NCI-H2227 (cell line): ENCODE results near the gene CBX8.
"Not testable (repeated sequence)": the region's sequence is repeated elsewhere in the genome, so short reads cannot be mapped to it uniquely, and the experiment has no call there.

Experiments used
- DNase-seq: peaks from one replicate; lab custom pipeline; 2025; ENCODE audit not compliant: unreplicated experiment; lab: John Stamatoyannopoulos, UW

The CBX8 gene

DNA sequence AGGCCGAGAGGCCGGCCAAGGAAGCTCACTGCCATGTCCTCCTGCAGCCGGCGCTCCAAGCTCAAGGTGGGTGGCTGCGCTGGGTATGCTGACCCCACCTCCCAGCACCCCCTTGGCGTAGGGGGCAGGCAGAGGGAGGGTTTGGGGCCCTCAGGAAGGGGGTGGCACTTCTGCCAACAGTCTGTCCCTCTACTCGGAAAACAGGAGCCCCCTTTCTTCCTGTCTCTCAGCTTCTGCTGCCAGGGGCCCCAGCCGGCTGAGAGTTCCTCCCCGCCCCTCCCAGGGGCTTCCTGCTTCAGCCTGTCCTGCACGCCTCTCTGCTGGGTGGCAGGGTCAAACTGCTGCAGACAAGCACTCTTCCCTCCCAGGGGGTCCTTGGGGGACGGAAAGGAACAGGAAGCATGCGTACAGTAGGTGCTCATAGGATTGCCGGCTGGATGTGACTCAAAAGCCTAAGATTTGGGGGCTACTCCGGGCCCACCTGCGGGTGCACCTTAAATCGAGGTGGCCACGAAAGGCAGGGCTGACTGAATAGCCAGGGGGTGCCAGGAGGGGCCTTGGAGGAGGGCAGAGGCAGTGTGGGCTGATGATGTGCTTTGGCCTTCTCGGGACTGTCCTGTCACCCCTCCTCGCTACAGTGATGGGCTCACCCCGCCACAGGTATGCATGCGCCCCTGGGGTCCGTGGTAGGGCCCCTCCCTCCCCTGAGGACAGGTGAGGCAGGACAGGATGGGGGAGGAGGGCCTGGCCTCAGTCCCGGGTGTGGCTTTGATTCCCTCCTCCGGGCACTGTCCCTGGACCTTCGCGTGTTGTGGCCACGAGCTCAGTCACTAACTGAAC, 14.9 kb downstream of the CBX8 start:
- DNase-seq, result no peak

DNA sequence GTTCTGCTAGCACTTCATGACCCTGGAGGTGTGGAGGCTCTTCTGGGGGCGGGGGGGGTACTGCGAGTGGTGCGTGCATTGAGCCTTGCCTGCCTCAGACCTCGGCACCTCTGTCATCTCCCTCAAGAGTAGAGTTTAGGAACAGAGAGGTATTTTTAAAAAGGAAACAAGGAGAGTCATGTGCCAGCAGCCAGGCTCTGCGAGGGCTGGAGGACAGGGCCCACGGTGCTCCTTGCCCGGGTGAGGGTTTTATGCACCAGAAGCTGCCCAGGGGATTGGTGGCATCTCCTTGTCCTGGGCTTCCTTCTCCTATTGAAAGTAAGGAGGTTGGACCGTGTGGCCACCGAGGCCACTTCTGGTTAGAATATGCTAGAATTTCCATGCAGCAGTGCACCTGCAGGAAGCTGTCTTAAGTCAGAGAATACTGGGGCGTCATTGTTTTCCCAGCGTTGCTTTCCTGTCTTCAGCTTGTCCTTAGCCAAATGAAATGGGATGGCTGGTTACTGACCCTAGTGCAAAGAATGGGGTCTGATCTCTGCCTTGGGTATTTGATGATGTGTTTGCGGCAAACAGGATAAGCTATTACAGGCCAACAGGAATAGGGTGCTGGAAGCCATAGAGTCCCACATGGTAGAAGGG, 15.7 kb downstream of the CBX8 start:
- no peak for DNase-seq

DNA sequence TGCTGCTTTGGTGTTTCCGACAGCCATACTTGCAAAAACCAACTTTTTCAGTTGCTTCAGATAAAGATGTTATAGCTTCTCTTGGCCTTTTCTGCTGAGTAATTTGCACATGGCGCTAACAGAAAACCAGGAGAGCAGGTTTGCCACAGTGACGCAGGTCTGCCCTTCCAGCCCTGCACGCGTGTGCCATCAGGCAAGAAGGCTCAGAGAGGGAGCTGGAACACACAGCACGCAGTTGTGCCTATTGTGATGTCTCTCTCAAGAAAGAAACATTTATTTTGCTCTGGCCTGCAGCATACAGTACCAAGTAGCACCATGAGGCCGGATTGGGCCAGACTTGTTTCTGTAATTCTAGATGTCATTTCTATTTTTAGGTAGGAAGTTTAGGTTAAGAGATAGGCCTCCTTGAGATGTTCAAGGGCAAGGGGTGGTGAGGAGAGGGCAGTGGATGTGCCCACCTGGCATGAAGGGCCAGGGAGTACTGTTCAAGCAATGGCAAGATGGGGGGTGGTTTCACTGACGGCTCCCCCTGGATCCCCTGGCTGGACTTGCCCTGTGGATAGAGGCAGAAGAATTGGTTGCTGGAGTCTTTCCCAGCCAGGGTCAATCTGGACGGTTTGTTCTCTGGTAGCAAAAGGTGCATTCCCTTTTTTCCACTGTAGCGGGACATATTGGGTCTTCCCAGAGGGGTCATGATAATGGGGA, 17.1 kb downstream of the CBX8 start:
- no peak for DNase-seq

DNA sequence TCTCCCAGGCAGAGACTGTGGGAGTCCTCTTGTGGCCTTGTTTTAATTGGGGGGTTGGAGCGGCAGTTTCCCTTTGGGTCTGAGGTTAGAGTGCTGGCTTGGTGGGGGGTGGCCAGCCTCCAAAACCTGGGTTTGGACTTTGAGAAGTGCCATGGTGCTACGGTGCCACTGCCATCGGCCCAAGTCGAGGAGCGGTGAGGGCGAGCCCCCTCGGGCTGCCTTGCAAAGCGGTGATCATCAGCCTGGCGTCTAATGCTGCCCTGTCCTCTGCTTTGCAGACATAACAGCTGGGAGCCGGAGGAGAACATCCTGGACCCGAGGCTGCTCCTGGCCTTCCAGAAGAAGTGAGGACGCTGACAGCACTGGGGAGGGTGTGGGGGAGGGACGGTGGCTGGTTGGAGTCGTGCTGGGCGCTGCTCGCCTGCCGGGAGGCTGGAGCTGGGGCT, 17.8 kb downstream of the CBX8 start:
- DNase-seq, result peak; percentile 46

DNA sequence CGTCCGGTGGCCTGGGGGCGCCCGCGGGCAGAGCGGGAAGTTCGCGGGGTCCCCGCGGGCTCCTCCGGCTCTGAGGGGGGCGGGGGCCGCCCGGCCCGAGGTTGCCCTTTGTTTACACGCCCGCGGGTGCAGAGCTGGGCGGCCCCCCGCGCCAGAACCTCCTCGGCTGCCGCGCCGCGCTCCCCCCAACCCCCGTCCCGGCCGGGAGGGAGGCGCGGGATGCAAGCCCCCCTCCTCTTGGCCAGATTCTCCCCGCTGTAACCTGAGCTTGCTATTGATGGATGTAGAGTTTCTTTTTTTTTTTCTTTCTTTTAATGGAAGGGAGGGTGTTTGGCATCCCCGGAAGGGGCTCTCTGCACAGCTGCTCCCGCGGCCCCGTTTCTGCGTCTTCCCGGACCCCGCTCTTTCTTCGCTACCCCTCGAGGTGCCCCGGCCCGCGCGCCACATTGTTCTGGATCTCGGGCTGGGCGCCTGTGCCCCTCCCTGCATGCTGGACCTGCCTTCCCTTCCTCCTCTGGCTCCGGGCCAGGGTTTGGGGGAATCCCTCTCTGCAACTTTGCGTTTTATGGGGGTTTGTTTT, 18.3 kb downstream of the CBX8 start:
- peak; percentile 70 for DNase-seq

DNA sequence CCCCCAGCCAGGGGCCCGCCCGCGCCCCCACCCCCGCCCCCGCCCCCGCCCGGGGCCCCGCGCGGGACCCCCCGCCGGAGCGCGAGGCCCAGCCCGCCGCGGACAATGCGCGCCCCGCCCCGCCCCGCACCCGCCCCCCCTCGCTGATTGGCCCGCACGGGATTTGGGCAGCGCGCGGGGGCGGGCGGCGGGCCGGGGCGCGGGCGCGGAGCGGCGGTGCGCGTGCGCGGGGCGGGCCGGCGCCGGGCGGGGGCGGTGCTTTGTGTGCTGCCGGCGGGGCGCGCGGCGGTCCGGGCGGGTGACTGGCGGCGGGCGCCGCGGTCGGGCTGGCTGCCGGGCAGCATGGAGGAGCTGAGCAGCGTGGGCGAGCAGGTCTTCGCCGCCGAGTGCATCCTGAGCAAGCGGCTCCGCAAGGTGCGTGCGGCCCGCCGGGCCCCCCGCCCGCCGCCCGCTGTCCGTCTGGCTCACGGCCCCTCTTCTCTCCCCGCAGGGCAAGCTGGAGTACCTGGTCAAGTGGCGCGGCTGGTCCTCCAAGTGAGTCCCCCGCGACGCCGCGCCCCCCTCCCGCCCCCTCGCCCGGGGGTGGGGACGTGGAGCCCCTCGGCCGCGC, 18.9 kb downstream of the CBX8 start, which contains the start of gene CBX2:
TSS of gene CBX2 (plus strand) at position 255 of the 610 bp plus-strand sequence. CDS start at position 343, 88 bp downstream.
- DNase-seq, result peak; percentile 88

DNA sequence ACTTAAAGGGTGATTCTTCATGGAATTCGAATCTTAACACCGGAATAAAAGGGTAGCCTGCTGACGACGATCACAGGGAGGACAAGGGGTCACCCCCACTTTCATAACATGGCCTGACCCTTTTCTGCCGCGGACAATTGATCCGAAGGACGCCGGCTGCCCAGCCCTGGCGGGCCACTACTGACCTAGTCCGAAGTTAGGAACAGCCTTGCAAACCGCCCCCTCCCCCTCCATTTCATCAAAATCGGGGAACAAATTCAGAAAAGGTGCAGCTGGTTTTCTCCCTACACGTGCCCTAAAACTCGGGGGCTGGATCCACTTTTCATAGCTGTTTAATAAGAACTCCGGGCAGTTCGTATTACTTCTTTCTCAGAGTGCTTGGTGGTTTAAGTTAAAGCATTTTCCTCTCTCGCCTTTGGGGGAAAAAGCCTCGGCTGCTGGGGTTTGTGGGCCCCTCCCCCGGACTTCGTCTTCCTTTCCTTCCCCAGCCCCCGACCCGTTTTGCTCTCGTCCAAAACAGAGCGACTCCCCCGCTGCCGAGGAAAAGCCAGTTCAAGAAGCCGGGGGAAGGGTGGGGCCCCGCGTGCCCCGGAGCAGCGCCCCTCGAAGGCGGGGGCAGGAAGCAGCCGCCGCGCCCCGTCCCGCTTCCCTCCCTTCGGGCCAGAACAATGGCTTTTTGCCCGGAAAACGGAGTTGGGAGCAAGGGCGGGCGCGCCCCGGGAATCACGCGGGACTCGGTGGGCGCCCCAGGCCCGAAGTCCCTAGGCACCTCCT, 19.6 kb downstream of the CBX8 start:
- peak; percentile 88 for DNase-seq

DNA sequence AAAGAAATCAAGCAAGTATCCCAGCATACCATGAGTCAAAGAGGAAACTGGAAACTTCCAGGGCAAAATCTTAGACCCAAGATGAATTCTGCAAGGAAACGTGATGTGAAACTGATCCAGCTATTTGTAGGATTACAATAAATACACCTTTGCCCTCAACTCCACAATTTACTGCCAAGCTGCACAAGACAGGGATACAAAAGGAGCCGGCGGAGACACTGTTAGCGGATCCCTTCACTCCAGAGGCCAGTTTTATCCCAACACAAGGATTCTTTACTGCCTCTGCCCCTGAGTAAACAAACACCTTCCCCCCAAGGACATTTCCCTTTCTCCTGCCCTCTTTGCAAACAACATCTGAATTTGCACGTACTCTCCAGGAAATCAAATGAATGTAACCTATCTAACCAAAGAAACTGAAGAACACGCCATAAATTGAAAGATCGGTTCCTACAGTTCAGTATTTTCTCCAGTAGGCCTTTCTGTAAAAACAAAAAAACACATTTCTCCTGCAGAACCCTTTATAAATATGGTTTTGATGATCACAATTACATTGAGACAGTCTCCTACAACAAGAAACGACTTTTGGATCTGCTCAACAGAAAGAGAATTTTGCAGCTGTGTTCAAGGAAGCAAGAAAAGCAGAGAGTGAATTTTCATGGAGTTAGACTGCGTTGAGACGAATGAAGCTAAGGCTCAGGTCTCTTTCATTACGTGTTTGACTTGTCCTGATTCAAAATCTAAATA, 20.3 kb downstream of the CBX8 start:
- DNase-seq, result peak; percentile 61

DNA sequence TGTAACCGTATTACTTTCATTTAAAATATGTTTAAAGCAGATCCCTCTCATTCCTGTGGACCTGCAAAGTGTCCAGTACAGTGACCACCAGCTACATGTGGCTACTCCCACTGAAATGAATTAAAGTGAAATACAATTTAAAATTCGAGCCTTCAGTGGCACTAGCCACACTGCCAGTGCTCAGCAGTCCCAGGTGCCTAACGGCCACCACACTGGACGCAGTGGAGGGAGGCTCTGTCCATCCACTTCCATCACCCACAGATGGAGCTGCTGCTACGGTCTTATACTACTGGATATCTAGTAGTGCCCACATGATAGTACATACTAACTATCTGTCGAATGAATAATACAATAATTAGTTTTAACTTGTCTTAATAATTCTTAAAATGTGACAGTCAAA, 21.2 kb downstream of the CBX8 start:
- no peak for DNase-seq

DNA sequence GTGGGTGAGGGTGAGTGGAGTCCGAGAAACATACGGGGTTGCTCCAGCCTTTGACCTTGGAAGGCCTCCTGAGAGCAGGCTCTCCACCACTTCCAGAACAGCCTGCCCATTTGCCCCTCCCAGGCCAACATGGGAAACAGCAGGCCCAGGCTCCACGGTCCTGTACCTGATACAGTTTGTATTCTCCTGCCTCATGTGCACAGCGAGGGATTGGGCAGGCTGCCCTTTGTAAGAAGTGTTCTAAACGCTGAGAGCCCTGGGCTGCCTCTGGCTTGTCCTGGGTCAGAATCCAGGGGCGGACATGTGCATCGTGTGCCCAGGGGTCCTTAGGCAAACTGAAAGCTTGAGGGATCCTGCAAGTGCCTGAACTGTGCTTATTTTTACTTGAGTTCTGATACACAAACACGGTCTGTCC, 22.3 kb downstream of the CBX8 start:
- no peak for DNase-seq

DNA sequence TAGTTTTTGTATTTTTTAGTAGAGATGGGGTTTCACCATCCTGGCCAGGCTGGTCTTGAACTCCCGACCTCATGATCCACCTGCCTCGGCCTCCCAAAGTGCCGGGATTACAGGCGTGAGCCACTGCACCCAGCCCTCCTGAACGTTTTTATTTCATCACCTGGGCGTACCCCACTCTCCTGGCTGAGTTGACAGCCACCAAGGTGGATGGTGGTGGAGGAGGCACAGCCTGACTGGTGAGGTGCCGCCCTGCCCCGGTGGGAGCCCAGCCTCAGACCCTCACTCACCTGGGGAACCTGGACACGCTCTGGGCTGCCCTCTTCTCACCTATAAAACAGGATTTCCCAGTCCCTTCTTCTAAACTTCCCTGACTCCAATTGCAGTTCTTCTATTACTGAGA, 24.2 kb downstream of the CBX8 start:
- not testable (repeated sequence) for DNase-seq

DNA sequence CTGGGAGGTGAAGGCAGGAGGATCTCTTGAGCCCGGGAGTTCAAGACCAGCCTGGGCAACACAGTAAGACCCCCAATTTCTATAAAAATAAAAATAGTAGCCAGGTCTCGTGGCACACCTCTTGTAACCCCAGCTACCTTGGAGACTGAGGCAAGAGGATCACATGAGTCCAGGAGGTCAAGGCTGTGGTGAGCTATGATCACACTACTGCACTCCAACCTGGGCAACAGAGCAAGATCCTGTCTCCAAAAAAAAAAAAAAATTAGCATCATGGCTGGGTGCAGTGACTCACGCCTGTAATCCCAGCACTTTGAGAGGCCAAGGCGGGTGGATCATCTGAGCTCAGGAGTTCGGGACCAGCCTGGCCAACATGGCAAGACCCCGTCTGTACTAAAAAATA, 25.6 kb downstream of the CBX8 start:
- no peak for DNase-seq

DNA sequence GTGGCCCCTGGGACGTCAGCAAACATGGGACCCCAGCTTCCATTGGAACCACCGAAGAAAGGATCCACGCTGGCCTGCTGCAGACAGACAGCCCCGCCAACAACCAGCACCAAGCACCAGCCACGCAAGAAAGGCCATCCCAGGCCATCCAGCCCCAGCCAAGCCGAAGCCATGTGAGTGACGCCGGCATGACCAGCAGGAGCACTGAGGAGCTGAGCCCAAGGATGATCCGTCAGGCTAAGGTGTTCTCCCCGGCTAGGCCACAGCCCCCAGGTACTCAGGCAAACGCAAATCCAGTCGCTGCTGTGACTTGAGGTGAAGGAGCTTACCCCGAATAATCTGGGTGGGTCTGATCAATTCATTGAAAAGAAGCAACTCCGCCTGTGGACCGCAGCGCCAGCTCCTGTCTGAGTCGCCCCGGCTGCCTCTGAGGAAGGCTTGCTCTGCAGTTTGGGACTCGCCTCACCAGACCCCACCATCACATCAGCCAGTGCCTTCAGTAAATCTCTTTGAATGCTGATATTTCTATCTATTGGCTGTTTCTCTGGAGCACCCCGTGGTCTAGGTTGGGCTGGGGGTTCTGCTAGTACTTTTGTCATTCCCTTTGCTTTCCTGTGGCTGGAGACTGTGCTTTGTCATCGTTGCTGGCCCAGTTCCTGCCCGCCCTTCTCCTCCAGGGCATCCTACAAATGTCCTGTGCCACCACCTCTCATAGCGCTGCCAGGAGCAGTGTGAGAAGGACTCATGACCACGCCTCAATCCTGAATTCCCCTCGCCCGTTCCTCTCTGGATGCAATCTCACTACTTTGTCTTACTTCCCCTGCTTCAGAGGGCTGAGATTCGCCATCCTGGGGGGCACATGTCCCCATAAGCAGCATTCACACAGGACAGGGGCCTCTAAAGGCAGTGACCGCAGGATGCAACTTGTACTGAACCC, 27.0 kb downstream of the CBX8 start:
- no peak for DNase-seq

DNA sequence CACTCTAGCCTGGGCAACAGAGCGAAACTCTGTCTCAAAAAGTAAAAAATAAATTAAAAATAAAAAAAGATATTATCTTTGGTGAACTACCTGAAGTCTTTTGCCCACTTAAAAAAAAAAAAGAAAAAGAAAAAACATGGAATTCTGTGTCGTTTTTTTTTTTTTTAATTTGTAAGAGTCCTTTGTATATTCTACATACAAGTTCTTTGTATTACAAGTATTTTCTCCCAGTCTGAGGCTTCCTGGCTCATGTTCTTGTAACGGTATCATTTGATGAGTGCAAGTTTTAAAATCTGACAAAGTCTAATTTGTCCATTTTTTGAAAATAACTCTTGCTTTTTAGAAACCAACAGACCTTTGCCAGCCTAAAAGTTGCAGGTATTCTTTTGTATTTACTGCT, 31.2 kb downstream of the CBX8 start:
- no peak for DNase-seq

DNA sequence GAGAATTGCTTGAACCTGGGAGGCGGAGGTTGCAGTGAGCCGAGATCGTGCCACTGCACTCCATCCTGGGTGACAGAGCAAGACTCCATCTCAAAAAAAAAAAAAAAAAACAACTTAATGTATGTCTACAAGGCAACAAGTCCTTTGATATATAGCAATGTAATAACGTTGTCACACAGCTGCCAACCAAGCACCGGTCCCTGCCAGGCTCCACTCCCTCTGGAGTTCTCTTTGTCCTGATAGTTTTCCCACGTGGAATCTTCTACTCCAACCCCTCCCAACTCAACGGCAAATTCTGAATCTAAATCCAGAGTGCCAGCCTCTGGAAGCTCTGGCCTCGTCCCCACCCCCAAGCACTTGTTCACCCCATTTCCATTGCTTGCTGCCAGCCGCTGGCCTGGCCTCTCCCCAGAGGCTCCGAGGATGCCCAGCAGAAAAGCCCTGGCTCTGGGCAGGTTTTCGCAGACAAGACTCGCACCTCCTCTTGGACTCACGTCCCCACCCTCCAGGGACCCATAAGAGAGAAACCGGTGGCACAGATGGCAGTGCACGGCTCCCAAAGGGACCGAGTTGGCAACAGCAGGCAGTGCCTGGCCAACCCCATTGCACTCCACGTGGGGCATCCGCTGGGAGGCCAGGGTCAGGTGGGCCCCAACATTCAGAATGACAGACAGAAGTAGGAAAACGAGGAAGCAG, 34.8 kb downstream of the CBX8 start:
- no peak for DNase-seq

DNA sequence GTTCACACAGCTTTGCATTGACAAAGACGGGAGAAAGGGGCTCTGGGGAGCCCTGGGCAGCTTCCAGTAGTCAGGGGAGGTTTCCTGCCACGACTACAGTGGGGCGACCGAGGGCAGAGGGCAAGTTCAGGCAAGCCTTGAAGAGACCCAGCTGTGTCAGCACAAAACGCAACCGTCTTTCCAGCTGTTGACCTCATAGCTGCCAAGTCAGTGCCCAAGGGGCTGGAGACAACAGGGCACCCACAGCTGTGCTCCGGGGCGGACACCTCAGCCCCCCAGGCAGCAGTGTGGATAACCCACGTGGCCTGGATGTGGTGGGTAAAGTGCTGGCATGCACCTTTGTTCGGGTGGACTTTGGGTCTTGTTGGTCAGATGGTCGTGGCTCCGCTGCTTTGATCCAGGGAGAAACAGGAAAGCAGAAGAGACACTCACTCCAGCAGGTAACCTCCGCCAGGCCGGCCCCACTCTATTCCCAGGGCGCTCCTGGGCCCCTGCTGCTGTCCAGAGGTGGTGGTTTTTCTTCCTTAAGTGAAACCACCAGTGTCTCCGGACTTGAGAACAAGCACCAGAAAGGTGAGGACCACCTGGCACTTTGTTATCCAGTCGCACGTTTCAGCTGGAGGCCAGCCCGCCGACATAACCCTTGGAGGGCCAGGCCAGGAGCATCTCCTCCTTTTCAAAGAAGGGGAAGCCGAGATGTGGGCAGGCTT, 36.5 kb downstream of the CBX8 start:
- no peak for DNase-seq

DNA sequence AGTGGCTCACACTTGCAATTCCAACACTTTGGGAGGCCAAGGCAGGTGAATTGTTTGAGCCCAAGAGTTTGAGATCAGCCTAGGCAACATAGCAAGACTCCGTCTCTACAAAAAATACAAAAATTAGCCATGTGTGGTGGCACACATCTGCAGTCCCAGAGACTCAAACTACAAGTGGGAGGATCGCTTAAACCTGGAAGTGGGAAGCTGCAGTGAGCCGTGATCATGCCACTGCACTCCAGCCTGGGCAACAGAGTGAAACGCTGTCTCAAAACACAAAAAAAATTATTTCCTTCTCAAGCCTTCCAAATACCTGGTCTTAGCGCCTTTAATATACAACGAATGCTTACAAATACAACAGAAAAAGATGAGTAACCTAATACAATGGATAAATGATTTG, 38.6 kb downstream of the CBX8 start:
- DNase-seq, result no peak
